HepG2 (cell line): ENCODE measurements around the gene MPV17L2. TPM values are rescaled to one million over a fixed set of nuclear protein-coding genes. Genes with fewer than 3 reads are reported as not detected.

Source experiments
- ATF7-NPFF ChIP-seq: sonication (generic); formaldehyde crosslinking; IDR thresholded peaks from 2 replicates; pipeline ENCODE4 v1.8.1; 2023; ENCODE audit warnings: mild to moderate bottlenecking, low read depth, missing genetic modification reagents, moderate library complexity
- EHMT2 ChIP-seq: fragments of 200-600 bp; sonication (generic); IDR thresholded peaks from 2 replicates; pipeline ENCODE4 v1.7.0; 2017; ENCODE audit warnings: antibody characterized with exemption, low read depth, low read length, borderline replicate concordance
- HDAC1 ChIP-seq: sonication (generic); formaldehyde crosslinking; IDR thresholded peaks from 2 replicates; pipeline ENCODE4 v1.5.1; 2020; ENCODE audit warnings: mild to moderate bottlenecking, missing genetic modification reagents
- HOXA3 ChIP-seq: sonication (generic); formaldehyde crosslinking; IDR thresholded peaks from 2 replicates; pipeline ENCODE4 v1.5.0; 2020; ENCODE audit warnings: missing genetic modification reagents
- KLF6 ChIP-seq: IDR thresholded peaks from 2 replicates; pipeline ENCODE4 v1.8.0; 2016; ENCODE audit warnings: missing biosample characterization, missing genetic modification reagents
- NR2C2 ChIP-seq: sonication (generic); formaldehyde crosslinking; IDR thresholded peaks from 2 replicates; pipeline ENCODE4 v1.4.0; 2020; ENCODE audit warnings: missing genetic modification reagents, mild to moderate bottlenecking, moderate library complexity, borderline replicate concordance
- NR2F2 ChIP-seq: IDR thresholded peaks from 2 replicates; pipeline ENCODE4 v1.6.1; 2012; ENCODE audit warnings: low read depth, inconsistent platforms, borderline replicate concordance
- NR2F6 ChIP-seq, 2 experiments: IDR thresholded peaks; 2 replicates each; pipeline ENCODE4 v1.6.1; 2016; ENCODE audit warnings: antibody characterized with exemption in 1 of 2, mild to moderate bottlenecking in 1 of 2
- PHF8 ChIP-seq: sonication (generic); formaldehyde crosslinking; IDR thresholded peaks from 2 replicates; pipeline ENCODE4 v1.5.0; 2020; ENCODE audit warnings: missing genetic modification reagents
- RBM22 ChIP-seq: fragments of 200-400 bp; formaldehyde crosslinking; optimal IDR thresholded peaks from 2 replicates; pipeline ENCODE3; 2017; ENCODE audit warnings: mild to moderate bottlenecking, low read length, moderate library complexity
- SMAD1 ChIP-seq: sonication (generic); formaldehyde crosslinking; IDR thresholded peaks from 2 replicates; pipeline ENCODE4 v1.4.0; 2020; ENCODE audit warnings: missing genetic modification reagents, low read depth, mild to moderate bottlenecking, borderline replicate concordance
- ZNF253 ChIP-seq: sonication (generic); formaldehyde crosslinking; IDR thresholded peaks from 2 replicates; pipeline ENCODE4 v1.8.0; 2022; ENCODE audit warnings: mild to moderate bottlenecking, missing genetic modification reagents, borderline replicate concordance
- ZNF337 ChIP-seq: sonication (generic); formaldehyde crosslinking; IDR thresholded peaks from 2 replicates; pipeline ENCODE4 v1.5.1; 2020; ENCODE audit warnings: missing genetic modification reagents, low read depth, mild to moderate bottlenecking, borderline replicate concordance
- ZNF547 ChIP-seq: sonication (generic); formaldehyde crosslinking; IDR thresholded peaks from 2 replicates; pipeline ENCODE4 v1.5.1; 2020; ENCODE audit warnings: mild to moderate bottlenecking, missing genetic modification reagents
- polyA plus RNA-seq, 8 experiments: library from polyadenylated mRNA; depleted of rRNA in 3 of 8; stranded (reverse) in 7 of 8; unstranded in 1 of 8; fragments of >200 nt; fragmentation: Illumina TruSeq in 4 of 8; extraction: Trizol in 4 of 8; gene quantifications; 2 replicates each; pipeline versions ENCODE4 v1.2.1 to v1.2.3, GENCODE V29; 2011 to 2016; ENCODE audit warnings: low read depth in 4 of 8, missing spikeins in 1 of 8, mixed read lengths in 1 of 8; ENCODE audit not compliant: insufficient read depth in 1 of 8
- total RNA-seq, 5 experiments: library from RNA; depleted of rRNA; stranded (reverse); fragments of >200 nt; fragmentation: Illumina TruSeq; extraction: Trizol; gene quantifications; 2 replicates each; pipeline ENCODE4 v1.2.3, GENCODE V29; 2016; ENCODE audit warnings: low read depth in 1 of 5
- TF ChIP-seq, protein P1 (sequence below): sonication (generic); formaldehyde crosslinking; IDR thresholded peaks from 2 replicates; pipeline ENCODE4 v1.8.1; 2022; ENCODE audit warnings: mild to moderate bottlenecking, missing genetic modification reagents
- TF ChIP-seq, protein P2 (sequence below): IDR thresholded peaks from 2 replicates; pipeline ENCODE4 v1.6.1; 2018; ENCODE audit warnings: missing genetic modification reagents
- TF ChIP-seq, protein P3 (sequence below): sonication (generic); formaldehyde crosslinking; IDR thresholded peaks from 2 replicates; pipeline ENCODE4 v1.5.0; 2020; ENCODE audit warnings: mild to moderate bottlenecking, missing genetic modification reagents, moderate library complexity
- TF ChIP-seq, protein P4 (sequence below): sonication (generic); formaldehyde crosslinking; IDR thresholded peaks from 2 replicates; pipeline ENCODE4 v1.5.1; 2020; ENCODE audit warnings: mild to moderate bottlenecking, missing genetic modification reagents, moderate library complexity
- TF ChIP-seq, protein P5 (sequence below): sonication (generic); formaldehyde crosslinking; IDR thresholded peaks from 2 replicates; pipeline ENCODE4 v1.4.0; 2020; ENCODE audit warnings: mild to moderate bottlenecking, missing genetic modification reagents
- TF ChIP-seq, protein P6 (sequence below): sonication (generic); formaldehyde crosslinking; IDR thresholded peaks from 2 replicates; pipeline ENCODE4 v1.8.0; 2023; ENCODE audit warnings: mild to moderate bottlenecking, missing genetic modification reagents

Gene MPV17L2
- total and polyA plus RNA-seq, 2 of the 13 experiments (the other 11 are each of a cell fraction or from before 2014, with no cell fraction given): 13.6 to 16.7 TPM

DNA sequence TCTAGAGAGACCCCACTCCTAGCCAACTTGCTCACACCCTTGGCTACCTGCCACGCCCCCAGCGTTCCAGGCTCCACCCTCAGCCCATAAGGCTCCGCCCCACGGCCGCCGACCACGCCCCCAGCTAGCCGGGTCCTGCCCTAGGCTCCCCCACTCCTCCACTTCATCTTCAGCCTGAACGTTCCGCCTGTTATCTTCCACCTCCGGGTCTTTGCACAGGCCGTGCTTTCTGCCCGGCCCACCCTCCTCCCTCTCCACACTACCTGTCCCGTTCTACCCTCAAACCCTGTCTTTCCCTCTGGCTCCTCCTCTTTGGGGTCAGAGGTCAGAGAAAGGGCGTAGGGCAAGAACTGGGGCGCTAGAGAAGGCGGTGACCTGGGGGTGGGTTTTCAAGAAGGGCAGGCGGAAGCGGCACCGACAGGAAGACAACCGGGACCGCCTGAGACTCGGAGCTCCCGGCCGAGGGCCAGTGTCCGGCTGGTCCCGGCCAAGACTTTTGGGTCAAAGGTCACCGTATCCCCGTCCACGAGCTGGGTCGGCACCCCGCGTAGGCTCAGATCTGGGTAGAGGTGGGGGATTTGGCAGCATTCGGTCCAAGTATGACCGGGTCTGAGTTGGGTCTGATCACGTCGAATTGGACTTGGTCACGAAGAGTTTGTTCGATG, 31.0 kb downstream of the MPV17L2 start (continued):
- TF ChIP-seq, protein P1, sequence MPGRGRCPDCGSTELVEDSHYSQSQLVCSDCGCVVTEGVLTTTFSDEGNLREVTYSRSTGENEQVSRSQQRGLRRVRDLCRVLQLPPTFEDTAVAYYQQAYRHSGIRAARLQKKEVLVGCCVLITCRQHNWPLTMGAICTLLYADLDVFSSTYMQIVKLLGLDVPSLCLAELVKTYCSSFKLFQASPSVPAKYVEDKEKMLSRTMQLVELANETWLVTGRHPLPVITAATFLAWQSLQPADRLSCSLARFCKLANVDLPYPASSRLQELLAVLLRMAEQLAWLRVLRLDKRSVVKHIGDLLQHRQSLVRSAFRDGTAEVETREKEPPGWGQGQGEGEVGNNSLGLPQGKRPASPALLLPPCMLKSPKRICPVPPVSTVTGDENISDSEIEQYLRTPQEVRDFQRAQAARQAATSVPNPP (CRISPR knock-in tag): no peak
- TF ChIP-seq ZNF253 (CRISPR knock-in tag) (no peak), ATF7-NPFF (CRISPR knock-in tag) (no peak), NR2C2 (CRISPR knock-in tag) (peak; percentile 98), NR2F2 (peak; percentile 80), ZNF547 (CRISPR knock-in tag) (no peak; the same call in 1 of the 2 replicates), RBM22 (no peak), HOXA3 (CRISPR knock-in tag) (peak; percentile 25; the same call in 1 of the 2 replicates), EHMT2 (no peak), HDAC1 (CRISPR knock-in tag) (peak; percentile 64), SMAD1 (CRISPR knock-in tag) (no peak), KLF6 (CRISPR knock-in tag) (no peak), ZNF337 (0 out of 2 replicates have a peak, but pooled peaks have one; percentile 25), PHF8 (CRISPR knock-in tag) (peak; percentile 39; the same call in 1 of the 2 replicates), NR2F6 (IDR thresholded peaks at IDR 0.05) (peak; percentile 96), NR2F6 (CRISPR knock-in tag; IDR thresholded peaks at IDR 0.05) (peak; percentile 88)
- TF ChIP-seq, protein P2, sequence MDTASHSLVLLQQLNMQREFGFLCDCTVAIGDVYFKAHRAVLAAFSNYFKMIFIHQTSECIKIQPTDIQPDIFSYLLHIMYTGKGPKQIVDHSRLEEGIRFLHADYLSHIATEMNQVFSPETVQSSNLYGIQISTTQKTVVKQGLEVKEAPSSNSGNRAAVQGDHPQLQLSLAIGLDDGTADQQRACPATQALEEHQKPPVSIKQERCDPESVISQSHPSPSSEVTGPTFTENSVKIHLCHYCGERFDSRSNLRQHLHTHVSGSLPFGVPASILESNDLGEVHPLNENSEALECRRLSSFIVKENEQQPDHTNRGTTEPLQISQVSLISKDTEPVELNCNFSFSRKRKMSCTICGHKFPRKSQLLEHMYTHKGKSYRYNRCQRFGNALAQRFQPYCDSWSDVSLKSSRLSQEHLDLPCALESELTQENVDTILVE (CRISPR knock-in tag): no peak; the same call in 1 of the 2 replicates
- TF ChIP-seq, protein P3, sequence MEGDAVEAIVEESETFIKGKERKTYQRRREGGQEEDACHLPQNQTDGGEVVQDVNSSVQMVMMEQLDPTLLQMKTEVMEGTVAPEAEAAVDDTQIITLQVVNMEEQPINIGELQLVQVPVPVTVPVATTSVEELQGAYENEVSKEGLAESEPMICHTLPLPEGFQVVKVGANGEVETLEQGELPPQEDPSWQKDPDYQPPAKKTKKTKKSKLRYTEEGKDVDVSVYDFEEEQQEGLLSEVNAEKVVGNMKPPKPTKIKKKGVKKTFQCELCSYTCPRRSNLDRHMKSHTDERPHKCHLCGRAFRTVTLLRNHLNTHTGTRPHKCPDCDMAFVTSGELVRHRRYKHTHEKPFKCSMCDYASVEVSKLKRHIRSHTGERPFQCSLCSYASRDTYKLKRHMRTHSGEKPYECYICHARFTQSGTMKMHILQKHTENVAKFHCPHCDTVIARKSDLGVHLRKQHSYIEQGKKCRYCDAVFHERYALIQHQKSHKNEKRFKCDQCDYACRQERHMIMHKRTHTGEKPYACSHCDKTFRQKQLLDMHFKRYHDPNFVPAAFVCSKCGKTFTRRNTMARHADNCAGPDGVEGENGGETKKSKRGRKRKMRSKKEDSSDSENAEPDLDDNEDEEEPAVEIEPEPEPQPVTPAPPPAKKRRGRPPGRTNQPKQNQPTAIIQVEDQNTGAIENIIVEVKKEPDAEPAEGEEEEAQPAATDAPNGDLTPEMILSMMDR (CRISPR knock-in tag): 0 out of 2 replicates have a peak, but pooled peaks have one; percentile 6
- TF ChIP-seq, protein P4, sequence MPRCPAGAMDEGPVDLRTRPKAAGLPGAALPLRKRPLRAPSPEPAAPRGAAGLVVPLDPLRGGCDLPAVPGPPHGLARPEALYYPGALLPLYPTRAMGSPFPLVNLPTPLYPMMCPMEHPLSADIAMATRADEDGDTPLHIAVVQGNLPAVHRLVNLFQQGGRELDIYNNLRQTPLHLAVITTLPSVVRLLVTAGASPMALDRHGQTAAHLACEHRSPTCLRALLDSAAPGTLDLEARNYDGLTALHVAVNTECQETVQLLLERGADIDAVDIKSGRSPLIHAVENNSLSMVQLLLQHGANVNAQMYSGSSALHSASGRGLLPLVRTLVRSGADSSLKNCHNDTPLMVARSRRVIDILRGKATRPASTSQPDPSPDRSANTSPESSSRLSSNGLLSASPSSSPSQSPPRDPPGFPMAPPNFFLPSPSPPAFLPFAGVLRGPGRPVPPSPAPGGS (CRISPR knock-in tag): peak; percentile 29; the same call in 1 of the 2 replicates
- TF ChIP-seq, protein P5, sequence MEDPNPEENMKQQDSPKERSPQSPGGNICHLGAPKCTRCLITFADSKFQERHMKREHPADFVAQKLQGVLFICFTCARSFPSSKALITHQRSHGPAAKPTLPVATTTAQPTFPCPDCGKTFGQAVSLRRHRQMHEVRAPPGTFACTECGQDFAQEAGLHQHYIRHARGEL: peak; percentile 68; the same call in 1 of the 2 replicates
- TF ChIP-seq, protein P6, sequence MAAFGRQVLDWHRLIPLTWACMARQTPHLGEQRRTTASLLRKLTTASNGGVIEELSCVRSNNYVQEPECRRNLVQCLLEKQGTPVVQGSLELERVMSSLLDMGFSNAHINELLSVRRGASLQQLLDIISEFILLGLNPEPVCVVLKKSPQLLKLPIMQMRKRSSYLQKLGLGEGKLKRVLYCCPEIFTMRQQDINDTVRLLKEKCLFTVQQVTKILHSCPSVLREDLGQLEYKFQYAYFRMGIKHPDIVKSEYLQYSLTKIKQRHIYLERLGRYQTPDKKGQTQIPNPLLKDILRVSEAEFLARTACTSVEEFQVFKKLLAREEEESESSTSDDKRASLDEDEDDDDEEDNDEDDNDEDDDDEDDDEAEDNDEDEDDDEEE (CRISPR knock-in tag): 0 out of 2 replicates have a peak, but pooled peaks have one; percentile 35
